ENCODE results near the gene SLC2A9.

Gene SLC2A9

DNA sequence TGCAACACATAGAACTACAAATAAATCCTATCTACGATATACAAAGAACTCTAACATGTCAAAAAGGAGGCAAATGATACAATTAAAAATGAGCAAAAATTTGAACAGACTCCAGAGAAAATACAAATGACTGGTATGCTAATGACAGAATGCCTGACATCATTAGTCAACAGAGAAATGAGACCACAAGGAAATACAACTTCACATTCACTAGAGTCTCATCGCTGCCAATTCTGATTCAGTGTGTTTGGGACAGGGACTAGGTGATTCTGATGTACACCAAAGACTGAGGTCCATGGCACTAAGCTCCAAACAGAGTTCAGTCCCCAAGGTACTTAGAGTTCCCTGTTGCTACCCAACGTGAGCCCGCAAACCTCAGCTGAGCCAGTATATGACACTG, 23.4 kb downstream of the SLC2A9 start:
- H3K79me2 ChIP-seq (ENCODE audit: low read length): no peaks in the 10 kb centered on the region
- H3K27me3 ChIP-seq (ENCODE audit: low read depth, low read length): no peaks in the 10 kb centered on the region
- no peaks in the 10 kb centered on the region for H4K20me1 ChIP-seq (ENCODE audit: insufficient read depth, low read length)
- no peak overlapping the region for H3K4me3 ChIP-seq (ENCODE audit: low read length)
- peaks cover 61% of the 10 kb centered on the region for H3K4me1 ChIP-seq (ENCODE audit: low read length)
- peaks cover 11% of the 10 kb centered on the region for H3K36me3 ChIP-seq (replicated peaks; ENCODE audit: low read depth, low read length)
- H3K4me2 ChIP-seq (ENCODE audit: low read length): no peak overlapping the region
- H3K9me3 ChIP-seq (ENCODE audit: insufficient read depth, low read length): no peaks in the 10 kb centered on the region
- no peak overlapping the region for H3K27ac ChIP-seq (ENCODE audit: low read length)
- no peak overlapping the region for H2AFZ ChIP-seq (ENCODE audit: low read depth, low read length)
- H3K9ac ChIP-seq (ENCODE audit: low read length): no peak overlapping the region
- TF ChIP-seq EZH2phosphoT487 (IDR thresholded peaks at IDR 0.05; ENCODE audit: low read depth): no peak
- TF ChIP-seq, protein P1, sequence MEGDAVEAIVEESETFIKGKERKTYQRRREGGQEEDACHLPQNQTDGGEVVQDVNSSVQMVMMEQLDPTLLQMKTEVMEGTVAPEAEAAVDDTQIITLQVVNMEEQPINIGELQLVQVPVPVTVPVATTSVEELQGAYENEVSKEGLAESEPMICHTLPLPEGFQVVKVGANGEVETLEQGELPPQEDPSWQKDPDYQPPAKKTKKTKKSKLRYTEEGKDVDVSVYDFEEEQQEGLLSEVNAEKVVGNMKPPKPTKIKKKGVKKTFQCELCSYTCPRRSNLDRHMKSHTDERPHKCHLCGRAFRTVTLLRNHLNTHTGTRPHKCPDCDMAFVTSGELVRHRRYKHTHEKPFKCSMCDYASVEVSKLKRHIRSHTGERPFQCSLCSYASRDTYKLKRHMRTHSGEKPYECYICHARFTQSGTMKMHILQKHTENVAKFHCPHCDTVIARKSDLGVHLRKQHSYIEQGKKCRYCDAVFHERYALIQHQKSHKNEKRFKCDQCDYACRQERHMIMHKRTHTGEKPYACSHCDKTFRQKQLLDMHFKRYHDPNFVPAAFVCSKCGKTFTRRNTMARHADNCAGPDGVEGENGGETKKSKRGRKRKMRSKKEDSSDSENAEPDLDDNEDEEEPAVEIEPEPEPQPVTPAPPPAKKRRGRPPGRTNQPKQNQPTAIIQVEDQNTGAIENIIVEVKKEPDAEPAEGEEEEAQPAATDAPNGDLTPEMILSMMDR (IDR thresholded peaks at IDR 0.05; ENCODE audit: low read depth, low read length): no peak

DNA sequence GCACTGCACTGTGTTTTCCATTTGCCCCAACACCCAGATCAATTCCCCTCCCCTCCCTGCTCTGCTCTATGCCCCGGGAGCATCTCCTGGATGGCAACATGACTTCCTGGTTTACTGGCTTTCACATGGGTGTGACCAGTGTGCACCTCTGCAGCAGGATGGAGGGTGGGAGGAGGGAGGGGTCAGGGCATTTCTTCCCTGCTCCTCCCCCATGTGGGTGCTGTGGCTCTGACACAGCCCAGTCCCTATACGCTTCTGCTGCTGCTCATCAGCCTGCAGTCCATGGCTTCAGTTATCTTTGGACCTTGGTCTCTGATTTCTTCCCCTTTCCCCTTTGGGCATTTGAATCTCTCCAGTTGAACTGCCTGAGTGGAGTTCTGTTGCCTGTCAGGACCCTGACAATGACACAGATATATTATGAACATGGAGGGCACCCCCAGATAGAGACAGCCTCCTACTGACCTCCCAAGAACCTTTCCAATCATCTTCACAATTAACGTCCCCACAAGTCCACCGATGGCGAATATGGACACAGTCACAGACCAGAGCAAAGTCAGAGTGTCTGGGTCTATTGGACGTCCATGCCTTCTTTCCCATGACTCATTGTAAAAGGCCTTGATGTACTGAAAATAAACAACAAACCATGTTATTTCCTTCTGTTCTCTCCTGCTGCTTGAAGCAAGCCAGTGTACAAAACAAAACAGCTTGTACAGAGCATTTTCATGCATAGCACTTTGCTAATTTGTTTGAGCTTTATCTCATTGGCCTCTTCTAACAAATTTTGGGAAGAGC, 24.8 kb downstream of the SLC2A9 start:
- Histone ChIP-seq H3K9ac (ENCODE audit: low read length) (no peak overlapping the region), H3K9me3 (ENCODE audit: insufficient read depth, low read length) (no peaks in the 10 kb centered on the region), H4K20me1 (ENCODE audit: insufficient read depth, low read length) (no peaks in the 10 kb centered on the region), H3K4me1 (ENCODE audit: low read length) (peaks cover 51% of the 10 kb centered on the region), H3K79me2 (ENCODE audit: low read length) (no peaks in the 10 kb centered on the region), H3K36me3 (replicated peaks; ENCODE audit: low read depth, low read length) (peaks cover 15% of the 10 kb centered on the region), H3K27me3 (ENCODE audit: low read depth, low read length) (no peaks in the 10 kb centered on the region), H3K4me2 (ENCODE audit: low read length) (no peak overlapping the region), H3K4me3 (ENCODE audit: low read length) (no peak overlapping the region), H3K27ac (ENCODE audit: low read length) (no peak overlapping the region), H2AFZ (ENCODE audit: low read depth, low read length) (no peak overlapping the region; the same call in 1 of the 2 replicates)
- TF ChIP-seq, protein P1 (IDR thresholded peaks at IDR 0.05; ENCODE audit: low read depth, low read length): no peak
- no peak for TF ChIP-seq EZH2phosphoT487 (IDR thresholded peaks at IDR 0.05; ENCODE audit: low read depth)

DNA sequence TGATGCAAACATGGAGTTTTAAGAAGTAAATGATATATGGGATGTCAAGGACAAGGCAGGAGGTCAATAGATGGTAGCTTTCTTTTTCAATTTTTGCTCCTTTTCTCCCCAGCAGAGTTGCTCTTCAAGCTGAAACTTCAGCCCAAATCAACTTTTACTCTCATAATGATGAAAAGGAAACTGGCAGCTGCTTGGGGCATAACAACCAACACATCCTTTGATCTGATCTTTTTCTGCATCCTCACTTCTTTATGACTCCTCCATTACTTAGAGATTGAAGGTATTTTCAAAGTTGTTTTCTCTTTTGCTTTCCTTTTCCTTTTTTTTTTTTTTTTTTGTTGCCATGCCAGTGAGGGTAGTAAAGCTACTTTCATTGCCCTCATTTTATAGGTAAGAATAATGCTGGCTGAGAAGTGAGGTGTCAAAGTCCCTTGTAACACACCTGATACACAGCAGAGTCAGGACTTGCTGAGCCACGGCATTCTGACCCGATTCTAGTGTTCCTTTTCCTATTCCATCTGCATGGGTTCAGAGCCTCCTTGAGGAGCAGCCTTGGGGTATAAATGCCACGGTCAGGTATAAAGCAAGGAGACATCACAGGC, 26.9 kb downstream of the SLC2A9 start:
- no peaks in the 10 kb centered on the region for H3K79me2 ChIP-seq (ENCODE audit: low read length)
- H3K9me3 ChIP-seq (ENCODE audit: insufficient read depth, low read length): no peaks in the 10 kb centered on the region
- H3K4me1 ChIP-seq (ENCODE audit: low read length): peaks cover 54% of the 10 kb centered on the region
- TF ChIP-seq, protein P1 (IDR thresholded peaks at IDR 0.05; ENCODE audit: low read depth, low read length): no peak
- no peak for TF ChIP-seq EZH2phosphoT487 (IDR thresholded peaks at IDR 0.05; ENCODE audit: low read depth)
- no peak overlapping the region for H2AFZ ChIP-seq (ENCODE audit: low read depth, low read length)
- H3K36me3 ChIP-seq (replicated peaks; ENCODE audit: low read depth, low read length): peaks cover 15% of the 10 kb centered on the region
- 0 out of 2 replicates have a peak overlapping the region, but pooled peaks have one; percentile 10 for H3K4me2 ChIP-seq (ENCODE audit: low read length)
- peak overlapping the region; percentile 47 for H3K27ac ChIP-seq (ENCODE audit: low read length)
- H3K27me3 ChIP-seq (ENCODE audit: low read depth, low read length): no peaks in the 10 kb centered on the region
- H3K4me3 ChIP-seq (ENCODE audit: low read length): no peak overlapping the region
- no peak overlapping the region for H3K9ac ChIP-seq (ENCODE audit: low read length)
- no peaks in the 10 kb centered on the region for H4K20me1 ChIP-seq (ENCODE audit: insufficient read depth, low read length)

DNA sequence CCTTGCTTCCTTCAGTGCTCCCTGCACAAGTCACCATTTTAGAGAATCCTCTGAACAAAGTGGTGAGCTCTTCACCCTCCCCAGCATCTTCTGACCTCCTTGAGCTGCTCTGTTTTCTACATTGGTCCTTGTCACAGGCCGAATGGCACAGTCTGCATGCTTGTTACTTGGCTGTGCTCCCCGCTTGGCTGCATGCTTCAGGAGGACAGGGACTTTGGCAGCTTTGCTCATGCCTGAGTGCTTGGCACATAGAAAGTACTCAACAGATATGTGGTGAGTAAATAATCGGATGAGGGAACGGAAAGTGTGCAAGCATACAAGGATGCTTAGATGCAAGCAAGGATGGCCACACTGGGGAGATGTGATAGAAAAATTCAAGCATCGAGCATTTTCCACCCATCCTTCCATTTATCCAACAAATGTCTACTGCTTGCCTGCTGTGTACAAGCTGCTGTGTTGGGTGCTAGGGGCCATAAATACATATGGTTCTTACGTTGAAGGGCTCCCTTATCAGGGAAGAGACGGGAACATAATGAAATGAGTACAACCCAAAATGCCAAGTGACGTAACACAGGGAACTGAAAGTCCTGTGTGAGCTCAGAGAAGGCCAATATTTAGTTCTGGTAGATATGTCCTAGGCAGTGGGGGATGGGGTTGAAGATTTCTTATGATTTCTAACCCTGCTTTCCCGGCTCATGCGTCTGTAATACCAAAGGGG, 31.2 kb downstream of the SLC2A9 start:
- TF ChIP-seq, protein P1 (IDR thresholded peaks at IDR 0.05; ENCODE audit: low read depth, low read length): no peak
- no peak for TF ChIP-seq EZH2phosphoT487 (IDR thresholded peaks at IDR 0.05; ENCODE audit: low read depth)
- H3K9me3 ChIP-seq (ENCODE audit: insufficient read depth, low read length): no peaks in the 10 kb centered on the region
- H4K20me1 ChIP-seq (ENCODE audit: insufficient read depth, low read length): no peaks in the 10 kb centered on the region
- peaks cover 57% of the 10 kb centered on the region for H3K4me1 ChIP-seq (ENCODE audit: low read length)
- 0 out of 2 replicates have a peak overlapping the region, but pooled peaks have one; percentile 6 for H3K27ac ChIP-seq (ENCODE audit: low read length)
- H3K4me3 ChIP-seq (ENCODE audit: low read length): peak overlapping the region; percentile 50
- peak overlapping the region; percentile 20; the same call in 1 of the 2 replicates for H3K9ac ChIP-seq (ENCODE audit: low read length)
- H2AFZ ChIP-seq (ENCODE audit: low read depth, low read length): no peak overlapping the region
- no peaks in the 10 kb centered on the region for H3K27me3 ChIP-seq (ENCODE audit: low read depth, low read length)
- H3K36me3 ChIP-seq (replicated peaks; ENCODE audit: low read depth, low read length): peaks cover 12% of the 10 kb centered on the region
- H3K4me2 ChIP-seq (ENCODE audit: low read length): peak overlapping the region; percentile 83
- H3K79me2 ChIP-seq (ENCODE audit: low read length): no peaks in the 10 kb centered on the region

Measured in OCI-LY3 (cell line).